K562 (cell line): ENCODE data around the gene MRLN.
"Not testable (repeated sequence)": the region's sequence is repeated elsewhere in the genome, so short reads cannot be mapped to it uniquely, and the experiment has no call there.

Experiments used
- CTCF ChIP-seq, 3 experiments: IDR thresholded peaks in 2 of 3; conservative IDR thresholded peaks in 1 of 3; 2 replicates each; pipeline ENCODE4 v1.5.1; 2011 to 2012; ENCODE audit warnings: low read length in 3 of 3, mild to moderate bottlenecking in 3 of 3, control low read depth in 2 of 3, improper control_type of control experiment in 1 of 3, inconsistent platforms in 1 of 3, low read depth in 1 of 3, mixed read lengths in 1 of 3, moderate library complexity in 1 of 3; ENCODE audit not compliant: insufficient read depth in 2 of 3
- DEAF1 ChIP-seq: fragments of 450-650 bp; formaldehyde crosslinking; IDR thresholded peaks from 2 replicates; pipeline ENCODE4 v1.4.0; 2020; ENCODE audit warnings: mild to moderate bottlenecking, moderate library complexity
- ELF4 ChIP-seq: fragments of 450-650 bp; formaldehyde crosslinking; IDR thresholded peaks from 2 replicates; pipeline ENCODE4 v1.4.0; 2022; ENCODE audit warnings: missing genetic modification characterization

- not testable (repeated sequence) for TF ChIP-seq DEAF1; CTCF (IDR thresholded peaks at IDR 0.05 in 2 of 3, conservative IDR thresholded peaks at IDR 0.05 in 1 of 3; ENCODE audit: insufficient read depth in 2 of 3, low read depth in 1 of 3, low read length in 3 of 3); ELF4 (CRISPR knock-in tag)
These were observed 9.1 kb downstream of the MRLN start for GRCh38 chr10:59744156-59744555.
